ENCODE measurements around the gene PAIP2B.

Gene PAIP2B

DNA sequence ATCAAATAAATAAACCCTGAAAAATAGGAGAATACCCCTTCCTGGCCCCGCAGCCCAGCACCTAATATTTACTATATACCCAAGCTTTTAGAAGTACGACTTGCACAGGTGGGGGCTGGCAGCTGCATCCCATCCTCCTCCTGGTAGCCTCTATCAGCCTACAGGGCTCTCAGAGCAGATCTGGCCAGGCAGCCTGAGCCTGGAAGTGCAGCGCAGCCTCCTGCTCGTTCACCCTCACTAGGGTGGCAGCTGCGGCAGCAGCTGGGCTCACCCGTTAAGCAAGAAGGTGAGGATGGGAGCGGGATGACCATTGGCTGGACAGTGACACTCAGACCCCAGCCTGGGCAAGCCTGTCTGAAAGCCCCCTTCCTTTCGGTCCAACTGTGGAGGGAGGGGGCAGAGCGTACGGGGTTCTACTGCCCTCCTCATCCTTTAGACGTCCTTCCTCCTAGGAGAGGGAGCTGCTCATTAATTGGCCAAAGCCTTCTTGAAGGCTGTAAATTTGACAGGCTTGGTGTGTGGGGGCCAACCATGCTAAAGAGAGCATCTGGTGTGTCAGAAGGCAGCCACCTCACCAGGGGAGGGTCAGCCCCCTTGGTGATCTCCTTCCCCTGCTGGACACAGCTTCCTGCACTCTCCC lies 73.2 kb downstream of the PAIP2B start:
- Histone ChIP-seq H3K14ac (ENCODE audit: low read length in 2 of 2) (peak overlapping the region in 1 of 2 experiments; percentile 11), H2BK12ac (ENCODE audit: low read length in 2 of 2) (no peak overlapping the region), H4K8ac (ENCODE audit: low read length) (no peak overlapping the region), H2BK120ac (ENCODE audit: low read depth, low read length) (no peak overlapping the region), H3K9me3 (ENCODE audit: control insufficient read depth, low read length) (no peaks in the 10 kb centered on the region), H3K27ac (ENCODE audit: low read length, poor library complexity, severe bottlenecking) (no peak overlapping the region), H3K4me3 (ENCODE audit: insufficient read depth in 1 of 2, low read depth in 1 of 2, low read length in 2 of 2) (no peak overlapping the region), H3K27me3 (ENCODE audit: control insufficient read depth in 1 of 2, insufficient read depth in 1 of 2, low read length in 2 of 2) (peaks cover 33 to 38% of the 10 kb centered on the region in 2 experiments), H3K4ac (ENCODE audit: low read depth in 1 of 2, low read length in 2 of 2) (no peak overlapping the region), H3K18ac (ENCODE audit: low read depth in 1 of 2, low read length in 2 of 2) (no peak overlapping the region), H3K23ac (ENCODE audit: low read length in 2 of 2) (peak overlapping the region in 1 of 2 experiments; percentile 24), H2BK5ac (ENCODE audit: low read depth, low read length, poor library complexity, severe bottlenecking) (no peak overlapping the region), H3K9ac (ENCODE audit: low read length) (no peak overlapping the region), H3K79me1 (replicated peaks; ENCODE audit: low read length, poor library complexity, severe bottlenecking) (no peaks in the 10 kb centered on the region), H2AFZ (ENCODE audit: low read depth, low read length) (no peak overlapping the region), H3K36me3 (ENCODE audit: control insufficient read depth in 1 of 2, insufficient read depth in 2 of 2, low read depth in 1 of 2, low read length in 2 of 2) (peaks cover 15 to 21% of the 10 kb centered on the region in 2 experiments), H3K4me1 (ENCODE audit: control insufficient read depth, insufficient read depth, low read depth, low read length) (peaks cover 9% of the 10 kb centered on the region), H2AK5ac (ENCODE audit: low read length, severe bottlenecking) (no peak overlapping the region), H4K91ac (ENCODE audit: low read length) (no peak overlapping the region), H2BK15ac (ENCODE audit: low read depth, poor library complexity, severe bottlenecking) (no peak overlapping the region), H3K4me2 (ENCODE audit: low read length, poor library complexity, severe bottlenecking) (no peak overlapping the region)
- no peak for DNase-seq
- 93% methylated on average over 9 of the region's 11 CpGs for WGBS

DNA sequence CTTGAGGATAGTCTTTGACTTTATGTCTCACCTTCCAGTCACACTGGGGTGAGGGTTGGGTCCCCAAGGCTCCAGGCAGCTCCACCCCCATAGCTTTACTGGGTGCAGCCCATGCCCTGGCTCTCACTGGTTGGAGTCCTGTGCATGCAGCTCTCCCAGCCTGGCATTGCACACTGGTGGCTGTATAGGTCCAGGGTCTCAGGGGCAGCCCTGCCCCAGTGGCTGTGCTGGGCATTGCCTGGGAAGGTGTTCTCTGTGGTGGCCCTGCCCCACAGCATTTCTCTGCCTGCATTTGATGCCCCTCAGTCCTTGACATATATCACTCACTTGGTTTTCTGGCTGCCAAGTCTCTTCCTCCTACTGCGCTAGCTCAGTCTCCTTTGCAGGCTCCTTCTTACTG lies 75.3 kb downstream of the PAIP2B start:
- H3K4me1 ChIP-seq (ENCODE audit: control insufficient read depth, insufficient read depth, low read depth, low read length) = peaks cover 1% of the 10 kb centered on the region

DNA sequence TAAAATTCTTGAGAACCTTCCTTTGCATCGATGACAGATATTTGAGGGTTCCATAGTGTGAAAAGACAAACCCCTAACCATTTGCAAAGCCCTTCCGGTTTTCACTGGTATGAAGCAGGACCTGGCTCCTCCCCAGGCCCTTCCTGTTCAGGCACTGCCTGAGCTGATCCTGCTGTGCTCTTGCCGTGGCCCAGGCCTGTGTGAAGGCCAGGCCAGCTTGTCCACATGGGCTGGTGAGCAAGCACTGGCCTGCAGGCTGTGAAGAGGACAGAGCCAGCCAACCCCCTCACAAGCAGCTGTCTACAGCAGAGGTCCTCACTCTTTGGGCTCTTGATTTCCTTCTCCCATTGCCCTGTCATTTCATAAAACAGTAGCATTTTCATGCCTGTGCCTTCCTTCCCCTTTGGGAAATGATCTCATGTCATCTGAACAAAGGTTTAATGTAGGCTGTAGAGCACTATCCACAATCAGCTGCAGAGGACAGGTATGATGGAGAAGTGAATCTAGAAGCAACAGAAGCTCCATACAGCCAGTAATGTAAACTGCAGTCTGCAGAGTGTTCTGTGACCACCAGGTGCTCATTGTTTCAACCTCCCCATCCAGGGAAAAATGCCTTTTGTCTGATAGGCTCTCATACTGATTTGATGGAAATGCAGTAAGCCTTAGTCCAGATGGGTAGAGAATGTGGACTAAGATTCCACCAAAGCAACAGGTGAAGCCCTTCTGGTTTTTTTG lies 76.7 kb downstream of the PAIP2B start:
- Histone ChIP-seq H2AK5ac (ENCODE audit: low read length, severe bottlenecking) (no peak overlapping the region), H3K14ac (ENCODE audit: low read length in 2 of 2) (no peak overlapping the region), H3K36me3 (ENCODE audit: control insufficient read depth in 1 of 2, insufficient read depth in 2 of 2, low read depth in 1 of 2, low read length in 2 of 2) (peaks cover 28 to 52% of the 10 kb centered on the region in 2 experiments), H2BK5ac (ENCODE audit: low read depth, low read length, poor library complexity, severe bottlenecking) (no peak overlapping the region), H2BK15ac (ENCODE audit: low read depth, poor library complexity, severe bottlenecking) (no peak overlapping the region), H3K9ac (ENCODE audit: low read length) (no peak overlapping the region), H3K79me1 (replicated peaks; ENCODE audit: low read length, poor library complexity, severe bottlenecking) (peaks cover 3% of the 10 kb centered on the region), H2BK120ac (ENCODE audit: low read depth, low read length) (no peak overlapping the region), H4K8ac (ENCODE audit: low read length) (no peak overlapping the region), H3K23ac (ENCODE audit: low read length in 2 of 2) (no peak overlapping the region), H3K4me2 (ENCODE audit: low read length, poor library complexity, severe bottlenecking) (no peak overlapping the region), H3K18ac (ENCODE audit: low read depth in 1 of 2, low read length in 2 of 2) (no peak overlapping the region), H3K4ac (ENCODE audit: low read depth in 1 of 2, low read length in 2 of 2) (no peak overlapping the region), H3K4me3 (ENCODE audit: insufficient read depth in 1 of 2, low read depth in 1 of 2, low read length in 2 of 2) (no peak overlapping the region), H3K27ac (ENCODE audit: low read length, poor library complexity, severe bottlenecking) (no peak overlapping the region), H3K9me3 (ENCODE audit: control insufficient read depth, low read length) (no peaks in the 10 kb centered on the region), H4K91ac (ENCODE audit: low read length) (no peak overlapping the region), H2BK12ac (ENCODE audit: low read length in 2 of 2) (no peak overlapping the region), H2AFZ (ENCODE audit: low read depth, low read length) (no peak overlapping the region), H3K27me3 (ENCODE audit: control insufficient read depth in 1 of 2, insufficient read depth in 1 of 2, low read length in 2 of 2) (peaks cover 13 to 17% of the 10 kb centered on the region in 2 experiments), H3K4me1 (ENCODE audit: control insufficient read depth, insufficient read depth, low read depth, low read length) (peaks cover 1% of the 10 kb centered on the region)
- DNase-seq = no peak
- WGBS = 93% methylated on average over 3 of the region's 3 CpGs

More for the DNA sequence above, 75.3 kb downstream of the PAIP2B start:
- Histone ChIP-seq H2BK5ac (ENCODE audit: low read depth, low read length, poor library complexity, severe bottlenecking) (no peak overlapping the region), H3K36me3 (ENCODE audit: control insufficient read depth in 1 of 2, insufficient read depth in 2 of 2, low read depth in 1 of 2, low read length in 2 of 2) (peaks cover 22 to 40% of the 10 kb centered on the region in 2 experiments), H3K18ac (ENCODE audit: low read depth in 1 of 2, low read length in 2 of 2) (no peak overlapping the region), H2BK120ac (ENCODE audit: low read depth, low read length) (no peak overlapping the region), H3K4me3 (ENCODE audit: insufficient read depth in 1 of 2, low read depth in 1 of 2, low read length in 2 of 2) (no peak overlapping the region), H3K27ac (ENCODE audit: low read length, poor library complexity, severe bottlenecking) (no peak overlapping the region), H3K14ac (ENCODE audit: low read length in 2 of 2) (no peak overlapping the region), H3K4ac (ENCODE audit: low read depth in 1 of 2, low read length in 2 of 2) (no peak overlapping the region), H4K91ac (ENCODE audit: low read length) (no peak overlapping the region), H2AK5ac (ENCODE audit: low read length, severe bottlenecking) (no peak overlapping the region), H2BK15ac (ENCODE audit: low read depth, poor library complexity, severe bottlenecking) (no peak overlapping the region), H3K79me1 (replicated peaks; ENCODE audit: low read length, poor library complexity, severe bottlenecking) (no peaks in the 10 kb centered on the region), H3K4me2 (ENCODE audit: low read length, poor library complexity, severe bottlenecking) (no peak overlapping the region), H3K9me3 (ENCODE audit: control insufficient read depth, low read length) (no peaks in the 10 kb centered on the region), H4K8ac (ENCODE audit: low read length) (no peak overlapping the region), H3K27me3 (ENCODE audit: control insufficient read depth in 1 of 2, insufficient read depth in 1 of 2, low read length in 2 of 2) (peaks cover 26 to 30% of the 10 kb centered on the region in 2 experiments), H2AFZ (ENCODE audit: low read depth, low read length) (no peak overlapping the region), H2BK12ac (ENCODE audit: low read length in 2 of 2) (no peak overlapping the region), H3K23ac (ENCODE audit: low read length in 2 of 2) (no peak overlapping the region), H3K9ac (ENCODE audit: low read length) (no peak overlapping the region)
- 95% methylated on average over 1 of the region's 1 CpG for WGBS
- DNase-seq = no peak

DNA sequence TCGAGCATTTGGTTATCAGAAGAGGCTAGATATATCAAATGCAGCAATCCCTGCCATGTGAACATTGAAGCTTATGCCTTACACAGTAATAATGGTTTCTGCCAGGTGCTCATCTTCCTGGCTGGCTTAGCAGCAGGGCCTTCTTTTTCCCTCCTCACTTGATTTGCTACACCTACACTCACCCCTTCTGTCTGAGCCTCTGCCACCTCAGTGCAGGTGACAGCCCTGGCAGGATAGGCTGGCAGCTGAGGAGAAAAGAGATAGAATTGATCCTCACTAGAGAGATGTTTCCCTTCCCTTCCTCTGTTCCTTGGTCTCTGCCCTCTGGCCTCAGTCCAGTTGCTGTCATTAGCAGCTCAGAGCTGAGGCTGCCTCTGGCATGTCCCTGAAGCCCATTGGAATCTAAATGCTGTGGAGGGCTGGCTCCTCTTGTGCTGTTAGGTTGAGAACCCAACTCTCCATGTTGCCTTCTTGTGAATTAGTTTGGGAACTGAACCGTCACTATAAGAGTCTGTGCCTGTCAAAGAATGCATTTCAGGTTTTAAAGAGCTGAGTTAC lies 78.3 kb downstream of the PAIP2B start:
- H3K4me2 ChIP-seq (ENCODE audit: low read length, poor library complexity, severe bottlenecking) = no peak overlapping the region
- H4K91ac ChIP-seq (ENCODE audit: low read length) = no peak overlapping the region
- no peak for DNase-seq
- 100% methylated on average over 2 of the region's 2 CpGs for WGBS
- H3K18ac ChIP-seq (ENCODE audit: low read depth in 1 of 2, low read length in 2 of 2) = no peak overlapping the region
- H3K4ac ChIP-seq (ENCODE audit: low read depth in 1 of 2, low read length in 2 of 2) = no peak overlapping the region
- H3K9me3 ChIP-seq (ENCODE audit: control insufficient read depth, low read length) = no peaks in the 10 kb centered on the region
- no peak overlapping the region for H2AK5ac ChIP-seq (ENCODE audit: low read length, severe bottlenecking)
- H2BK5ac ChIP-seq (ENCODE audit: low read depth, low read length, poor library complexity, severe bottlenecking) = no peak overlapping the region
- no peak overlapping the region for H3K14ac ChIP-seq (ENCODE audit: low read length in 2 of 2)
- H3K79me1 ChIP-seq (replicated peaks; ENCODE audit: low read length, poor library complexity, severe bottlenecking) = peaks cover 11% of the 10 kb centered on the region
- H3K4me3 ChIP-seq (ENCODE audit: insufficient read depth in 1 of 2, low read depth in 1 of 2, low read length in 2 of 2) = no peak overlapping the region
- H4K8ac ChIP-seq (ENCODE audit: low read length) = no peak overlapping the region
- peaks cover 1% of the 10 kb centered on the region for H3K4me1 ChIP-seq (ENCODE audit: control insufficient read depth, insufficient read depth, low read depth, low read length)
- H2BK15ac ChIP-seq (ENCODE audit: low read depth, poor library complexity, severe bottlenecking) = no peak overlapping the region
- no peak overlapping the region for H2AFZ ChIP-seq (ENCODE audit: low read depth, low read length)
- peaks cover 0 to 4% of the 10 kb centered on the region in 2 experiments for H3K27me3 ChIP-seq (ENCODE audit: control insufficient read depth in 1 of 2, insufficient read depth in 1 of 2, low read length in 2 of 2)
- H3K23ac ChIP-seq (ENCODE audit: low read length in 2 of 2) = no peak overlapping the region
- no peak overlapping the region for H2BK120ac ChIP-seq (ENCODE audit: low read depth, low read length)
- H3K27ac ChIP-seq (ENCODE audit: low read length, poor library complexity, severe bottlenecking) = no peak overlapping the region
- no peak overlapping the region for H2BK12ac ChIP-seq (ENCODE audit: low read length in 2 of 2)
- peaks cover 34 to 69% of the 10 kb centered on the region in 2 experiments for H3K36me3 ChIP-seq (ENCODE audit: control insufficient read depth in 1 of 2, insufficient read depth in 2 of 2, low read depth in 1 of 2, low read length in 2 of 2)
- H3K9ac ChIP-seq (ENCODE audit: low read length) = no peak overlapping the region

All from mesenchymal stem cell (in vitro differentiated cells and primary cell).